ENCODE data around the gene LRRC17. TPM values are rescaled to one million over a fixed set of nuclear protein-coding genes. Genes with fewer than 3 reads are reported as not detected.
A peak's percentile ranks its signal among the peaks of the same experiment; 100 is the strongest.

LRRC17 gene, protein sequence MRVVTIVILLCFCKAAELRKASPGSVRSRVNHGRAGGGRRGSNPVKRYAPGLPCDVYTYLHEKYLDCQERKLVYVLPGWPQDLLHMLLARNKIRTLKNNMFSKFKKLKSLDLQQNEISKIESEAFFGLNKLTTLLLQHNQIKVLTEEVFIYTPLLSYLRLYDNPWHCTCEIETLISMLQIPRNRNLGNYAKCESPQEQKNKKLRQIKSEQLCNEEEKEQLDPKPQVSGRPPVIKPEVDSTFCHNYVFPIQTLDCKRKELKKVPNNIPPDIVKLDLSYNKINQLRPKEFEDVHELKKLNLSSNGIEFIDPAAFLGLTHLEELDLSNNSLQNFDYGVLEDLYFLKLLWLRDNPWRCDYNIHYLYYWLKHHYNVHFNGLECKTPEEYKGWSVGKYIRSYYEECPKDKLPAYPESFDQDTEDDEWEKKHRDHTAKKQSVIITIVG
- 0.37 TPM in 1 of 2 replicates, not detected in the other for total RNA-seq (2014; rRNA removed; shearing (Covaris generic))
- polyA plus RNA-seq (2015; cell fraction: cytosol; rRNA removed): 0.04 and 0.62 TPM in 2 replicates
- polyA plus RNA-seq (2015; cell fraction: nucleus; rRNA removed): 3.0 TPM in 1 of 2 replicates, not detected in the other

DNA sequence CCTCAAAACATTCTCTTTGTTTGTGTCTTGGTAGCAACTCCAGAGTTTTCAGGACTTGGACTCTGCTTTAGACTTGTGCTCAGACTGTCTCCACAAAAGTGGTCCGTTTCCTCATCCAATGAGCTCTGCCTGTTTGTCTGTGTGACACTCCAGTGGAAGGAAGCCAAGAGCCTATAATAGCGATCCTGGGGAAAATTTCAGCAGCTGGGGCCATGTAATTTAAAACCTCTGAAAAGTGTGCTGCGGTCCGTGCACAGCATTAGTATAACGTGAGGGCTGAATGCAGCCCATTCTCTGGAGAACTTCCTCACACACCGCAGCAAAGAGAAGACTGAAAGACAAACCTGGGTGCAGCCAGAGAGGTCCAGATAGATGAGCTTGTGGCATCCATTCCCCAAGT, at the start of gene LRRC17:
Gene LRRC17, plus strand, starts transcription at position 259 of the 400 bp plus-strand sequence. CDS start 20,914 bp downstream, outside the sequence.
- in situ Hi-C loops (cut with HindIII; ENCODE audit: low pct_unique_long_range_greater_than_20kb, low sequenced_read_pairs): no loop called here
- no peak for DNase-seq (ENCODE audit: low read depth, low spot score)

DNA sequence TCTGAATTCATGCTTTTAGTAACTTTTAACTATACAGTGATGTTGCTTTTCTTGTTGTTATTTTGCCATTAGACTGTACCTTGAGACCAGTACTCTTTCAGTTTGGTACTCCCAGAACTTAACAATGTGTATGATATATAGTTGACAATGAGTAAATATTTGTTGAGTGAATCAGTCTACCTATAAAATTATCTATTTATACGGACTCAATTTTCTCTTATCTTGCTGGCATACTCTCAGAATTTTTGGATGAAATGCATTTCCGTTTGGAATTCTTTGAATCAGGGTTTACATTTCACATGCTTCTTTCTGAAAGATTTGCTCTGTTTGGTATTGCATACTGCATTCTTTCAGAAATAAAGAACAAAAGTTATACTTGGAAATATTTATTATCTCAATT, 47.8 kb upstream of the LRRC17 start:
- in situ Hi-C loops (cut with HindIII; ENCODE audit: low pct_unique_long_range_greater_than_20kb, low sequenced_read_pairs): no loop called here
- no peak for DNase-seq (ENCODE audit: low read depth, low spot score)

DNA sequence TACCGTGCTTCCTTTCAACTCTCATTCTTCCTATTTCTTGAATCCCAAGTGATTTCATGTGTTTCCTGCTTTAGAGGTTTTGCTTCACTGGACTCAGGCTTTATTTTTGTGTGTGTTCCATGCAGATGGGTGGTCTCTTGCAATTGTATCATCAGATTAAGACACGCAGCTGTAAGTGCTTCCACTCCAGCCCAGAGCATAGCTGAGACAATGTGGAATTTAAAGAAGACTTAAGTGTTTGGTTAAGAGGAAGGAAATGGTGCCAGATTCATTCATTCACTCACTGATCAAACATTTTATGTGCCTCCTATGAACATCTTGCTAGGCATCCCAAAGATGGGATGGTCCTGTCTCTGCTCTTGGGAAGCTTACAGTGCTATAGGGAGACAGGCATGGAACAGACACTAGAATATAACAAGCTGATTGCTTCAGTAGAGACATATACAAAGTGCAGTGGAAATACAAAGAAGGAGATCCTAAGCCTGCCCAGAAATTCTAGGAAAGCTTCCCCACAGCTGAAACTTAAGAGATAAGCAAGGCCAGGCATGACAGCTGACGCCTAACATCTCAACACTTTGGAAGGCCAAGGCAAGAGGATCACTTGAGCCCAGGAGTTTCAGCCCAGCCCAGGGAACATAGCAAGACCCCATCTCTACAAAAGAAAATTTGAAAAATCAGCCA, 46.1 kb upstream of the LRRC17 start:
- no peak for DNase-seq (ENCODE audit: low read depth, low spot score)
- in situ Hi-C loops (cut with HindIII; ENCODE audit: low pct_unique_long_range_greater_than_20kb, low sequenced_read_pairs): no loop called here

DNA sequence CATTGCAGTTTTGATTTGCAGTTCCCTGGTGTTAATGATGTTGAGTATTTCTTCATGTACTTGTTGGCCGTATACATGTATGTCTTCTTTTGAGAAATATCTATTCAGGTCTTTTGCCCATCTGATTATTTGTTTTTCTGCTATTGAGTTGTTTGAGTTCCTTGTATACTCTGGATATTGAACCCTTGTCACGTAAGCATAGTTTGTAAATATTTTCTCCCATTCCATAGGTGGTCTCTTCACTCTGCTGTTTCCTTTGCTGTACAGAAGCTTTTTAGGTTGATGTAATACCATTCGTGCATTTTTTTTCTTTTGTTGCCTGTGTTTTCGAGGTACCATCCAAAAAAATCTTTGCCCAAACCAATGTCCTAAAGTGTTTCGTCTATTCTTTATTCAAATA, 43.6 kb upstream of the LRRC17 start:
- in situ Hi-C loops (cut with HindIII; ENCODE audit: low pct_unique_long_range_greater_than_20kb, low sequenced_read_pairs): no loop called here
- no peak for DNase-seq (ENCODE audit: low read depth, low spot score)

DNA sequence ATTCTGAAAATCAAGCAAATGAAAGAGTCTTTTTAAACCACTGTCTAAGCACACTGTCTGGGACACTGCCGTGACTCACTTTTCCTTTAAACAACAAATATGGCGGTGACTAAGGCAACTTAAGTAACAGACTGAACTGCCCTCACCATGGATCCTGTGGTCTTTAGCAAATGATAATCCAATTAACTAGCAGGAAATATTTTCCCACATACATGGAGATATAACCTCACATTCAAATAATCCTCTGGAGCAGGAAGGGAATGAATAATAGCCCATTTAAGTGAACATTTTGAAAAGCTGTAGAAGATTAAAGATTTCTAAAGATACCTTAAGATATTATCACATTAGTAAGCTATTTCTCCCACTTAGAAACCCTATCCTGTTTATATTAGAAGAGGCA, 40.3 kb upstream of the LRRC17 start:
- in situ Hi-C loops (cut with HindIII; ENCODE audit: low pct_unique_long_range_greater_than_20kb, low sequenced_read_pairs): no loop called here
- DNase-seq (ENCODE audit: low read depth, low spot score): no peak

DNA sequence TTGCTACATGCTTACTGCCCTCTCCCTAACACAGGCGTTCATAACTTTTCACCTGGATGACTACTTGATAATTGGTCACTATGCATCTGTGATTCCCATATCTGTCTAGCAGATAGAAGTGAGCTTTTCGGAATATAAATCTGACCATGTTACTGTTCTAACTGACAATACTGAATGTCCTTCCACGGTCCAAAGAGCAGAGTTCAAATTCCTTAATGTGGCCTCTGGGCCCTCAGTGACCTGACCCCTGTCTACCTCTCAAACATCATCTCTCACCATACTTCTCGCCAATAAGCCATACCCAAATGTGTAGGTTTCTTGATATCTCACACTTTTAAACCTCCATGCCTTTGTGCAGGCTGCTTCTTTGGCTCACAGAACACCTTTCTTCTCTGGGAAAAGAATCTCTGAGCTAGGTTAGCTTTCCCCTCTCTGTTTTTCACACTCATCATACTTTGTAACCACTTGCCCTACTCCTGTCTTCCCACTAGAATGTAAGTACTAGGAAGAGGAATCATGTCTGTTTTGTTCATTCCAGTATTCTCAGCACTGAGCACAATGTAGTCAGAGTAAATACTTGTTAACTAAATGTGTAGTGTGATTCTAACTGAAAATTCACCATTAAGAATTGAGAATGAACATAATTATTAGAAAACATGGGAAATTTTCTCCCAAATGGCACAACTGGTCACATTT, 39.2 kb upstream of the LRRC17 start:
- DNase-seq (ENCODE audit: low read depth, low spot score): no peak
- in situ Hi-C loops (cut with HindIII; ENCODE audit: low pct_unique_long_range_greater_than_20kb, low sequenced_read_pairs): no loop called here

DNA sequence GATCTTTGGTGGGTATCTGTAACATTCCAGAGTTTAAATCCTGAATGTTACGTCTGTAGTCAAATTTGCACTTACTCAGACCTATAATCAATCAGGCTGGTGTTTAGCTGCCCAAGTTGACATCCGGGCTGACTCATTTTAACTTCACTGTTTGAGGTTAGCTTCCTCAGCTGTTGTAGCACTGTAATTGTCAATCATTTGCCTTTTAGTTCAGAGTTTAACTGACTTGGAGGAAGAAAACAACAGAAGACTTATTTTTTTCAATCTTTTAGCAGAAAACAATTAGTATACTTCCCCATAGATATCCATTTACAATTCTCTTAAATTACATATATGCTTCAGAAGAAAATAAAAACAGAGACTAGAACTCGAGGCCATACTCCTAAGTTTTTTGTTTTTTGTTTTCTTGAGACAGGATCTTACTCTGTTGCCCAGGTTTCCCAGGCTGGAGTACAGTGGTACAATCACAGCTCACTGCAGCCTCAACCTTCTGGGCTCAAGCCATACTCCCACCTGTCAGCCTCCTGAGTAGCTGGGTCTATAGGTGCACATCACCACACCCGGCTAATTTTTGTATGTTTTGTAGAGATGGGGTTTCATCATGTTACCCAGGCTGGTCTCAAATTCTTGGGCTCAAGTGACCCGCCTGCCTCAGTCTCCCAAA, 38.5 kb upstream of the LRRC17 start:
- peak; percentile 49 for DNase-seq (ENCODE audit: low read depth, low spot score)
- in situ Hi-C loops (cut with HindIII; ENCODE audit: low pct_unique_long_range_greater_than_20kb, low sequenced_read_pairs): no loop called here

DNA sequence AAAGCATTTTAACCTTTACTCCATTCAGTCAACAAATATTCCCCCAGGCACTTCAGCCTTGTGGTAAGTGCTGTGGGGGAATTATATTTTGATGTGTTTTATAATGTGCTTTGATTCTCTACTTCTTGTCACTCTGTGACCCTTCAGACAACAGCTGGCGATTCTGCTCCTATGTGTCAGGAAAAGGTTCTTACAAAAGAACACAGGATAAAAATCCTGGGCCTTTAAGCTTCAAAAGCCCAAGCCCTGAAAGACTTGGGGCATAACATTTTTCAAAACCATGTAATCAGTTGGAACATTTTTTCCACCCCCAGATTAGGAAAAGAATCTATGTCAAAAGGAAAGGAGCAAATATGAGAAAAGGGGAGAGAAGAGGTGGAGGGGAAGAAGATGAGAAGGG, 37.8 kb upstream of the LRRC17 start:
- in situ Hi-C loops (cut with HindIII; ENCODE audit: low pct_unique_long_range_greater_than_20kb, low sequenced_read_pairs): no loop called here
- no peak for DNase-seq (ENCODE audit: low read depth, low spot score)

DNA sequence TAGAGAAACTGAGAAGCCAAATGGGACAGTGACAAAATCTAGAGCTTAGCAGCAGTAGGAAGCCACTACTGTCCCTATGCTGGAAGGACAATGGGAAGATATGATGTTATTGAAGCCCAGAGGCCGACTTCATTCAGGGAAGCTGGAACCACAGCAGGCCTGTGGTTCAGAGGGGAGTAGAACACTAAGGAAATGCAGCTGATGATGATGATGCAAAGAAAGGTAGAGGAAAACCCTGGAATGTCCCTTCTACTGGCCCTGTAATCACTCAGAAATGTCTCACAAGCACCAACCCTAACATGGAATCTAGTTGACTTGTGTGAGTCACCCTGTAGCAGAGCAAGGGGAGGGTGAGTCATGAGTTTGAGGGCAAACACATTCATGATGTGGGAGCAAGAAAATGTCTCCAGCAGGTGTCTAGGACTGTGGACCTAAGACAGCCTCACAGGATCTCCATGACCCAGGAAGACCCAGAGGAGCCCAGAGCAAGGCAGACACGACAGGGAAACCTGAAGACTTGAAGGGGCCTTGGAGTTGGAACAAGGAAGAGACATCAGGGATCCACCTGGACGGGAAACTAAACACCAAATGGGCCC, 37.0 kb upstream of the LRRC17 start:
- in situ Hi-C loops (cut with HindIII; ENCODE audit: low pct_unique_long_range_greater_than_20kb, low sequenced_read_pairs): no loop called here
- DNase-seq (ENCODE audit: low read depth, low spot score): no peak

DNA sequence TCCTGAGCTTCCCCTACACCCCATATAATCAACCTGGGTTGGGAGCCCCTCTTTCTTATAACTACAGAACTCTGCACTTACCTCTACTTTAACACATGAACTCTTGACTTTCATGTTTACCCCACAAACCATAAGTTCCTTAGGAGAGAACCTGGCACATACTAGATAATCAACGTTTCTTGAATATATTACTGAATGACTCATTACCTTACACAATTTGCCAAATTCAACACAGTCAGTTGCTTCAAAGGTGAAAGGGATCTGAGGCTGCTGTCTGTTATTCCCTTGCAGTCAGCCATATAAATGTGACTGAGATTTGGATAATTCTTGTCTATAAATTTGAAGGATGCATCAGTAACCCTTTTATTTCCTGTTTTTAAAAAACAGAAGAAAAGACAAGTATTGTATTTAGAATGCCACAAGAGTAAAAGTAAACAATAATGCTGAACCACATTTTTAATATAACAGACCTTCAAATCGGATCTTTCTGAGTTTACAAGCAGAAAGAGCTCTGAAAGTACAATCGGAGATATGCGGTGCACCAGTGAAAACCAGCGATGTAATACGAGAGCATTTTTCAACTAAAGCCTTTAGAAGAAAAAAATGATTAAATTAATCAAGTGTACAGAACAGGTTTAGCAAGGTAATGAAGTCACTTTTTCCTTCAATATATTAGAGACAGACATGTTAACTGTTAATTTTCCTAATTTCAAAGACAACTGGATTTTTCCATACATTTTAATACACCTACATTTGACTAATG, 29.5 kb upstream of the LRRC17 start:
- no peak for DNase-seq (ENCODE audit: low read depth, low spot score)
- in situ Hi-C loops (cut with HindIII; ENCODE audit: low pct_unique_long_range_greater_than_20kb, low sequenced_read_pairs): no loop called here

DNA sequence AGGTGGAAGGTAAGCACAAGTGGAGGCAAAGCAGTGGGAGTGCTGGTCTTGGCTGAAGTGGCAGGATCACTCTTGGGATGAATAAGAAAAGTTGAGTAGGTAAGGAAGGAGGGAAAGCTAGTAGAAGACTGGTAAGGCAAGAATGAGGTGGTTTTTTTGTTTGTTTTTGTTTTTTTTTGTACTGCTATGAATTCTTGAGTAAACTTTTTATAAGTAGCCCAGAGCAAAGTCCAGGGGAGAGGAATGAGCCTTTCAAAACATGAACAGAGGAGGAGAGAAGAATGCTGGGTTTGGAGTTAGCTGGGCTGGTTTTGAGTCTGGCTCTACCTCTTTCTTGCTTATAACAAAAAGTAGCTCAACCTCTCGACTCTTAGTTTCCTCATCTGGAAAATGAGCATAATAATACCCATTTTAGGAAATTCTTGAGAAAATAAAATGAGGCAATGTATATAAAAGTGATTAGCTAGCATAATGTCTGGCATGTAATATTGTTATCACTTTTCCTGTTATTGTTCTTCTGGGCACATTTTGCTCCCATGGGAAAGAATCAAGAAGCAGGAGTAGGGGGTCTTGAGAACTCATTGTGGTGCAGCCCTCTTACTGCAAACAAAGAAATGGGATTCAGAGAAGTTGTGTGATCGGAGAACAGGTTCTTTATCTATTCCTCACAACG, 24.1 kb upstream of the LRRC17 start:
- in situ Hi-C loops (cut with HindIII; ENCODE audit: low pct_unique_long_range_greater_than_20kb, low sequenced_read_pairs): no loop called here
- DNase-seq (ENCODE audit: low read depth, low spot score): no peak

DNA sequence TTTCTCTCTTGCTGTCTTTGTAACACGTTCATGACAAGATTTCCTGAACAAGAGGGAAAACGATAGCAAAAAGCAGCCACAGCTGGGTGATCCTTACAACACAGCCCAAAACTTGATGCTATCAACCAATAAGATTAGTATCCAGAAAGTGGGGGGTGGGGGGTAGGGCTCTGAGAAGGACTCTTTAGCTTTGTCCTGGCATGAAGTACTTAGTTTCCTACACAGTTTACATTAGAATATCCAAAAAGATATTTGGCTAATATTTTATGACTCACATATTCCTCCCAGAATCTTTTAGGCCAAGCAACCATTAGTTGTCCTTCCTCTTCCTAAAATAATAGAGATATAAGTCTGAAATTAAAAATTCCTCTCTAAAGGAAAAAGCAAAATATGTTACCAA, 22.9 kb upstream of the LRRC17 start:
- in situ Hi-C loops (cut with HindIII; ENCODE audit: low pct_unique_long_range_greater_than_20kb, low sequenced_read_pairs): no loop called here
- DNase-seq (ENCODE audit: low read depth, low spot score): no peak

DNA sequence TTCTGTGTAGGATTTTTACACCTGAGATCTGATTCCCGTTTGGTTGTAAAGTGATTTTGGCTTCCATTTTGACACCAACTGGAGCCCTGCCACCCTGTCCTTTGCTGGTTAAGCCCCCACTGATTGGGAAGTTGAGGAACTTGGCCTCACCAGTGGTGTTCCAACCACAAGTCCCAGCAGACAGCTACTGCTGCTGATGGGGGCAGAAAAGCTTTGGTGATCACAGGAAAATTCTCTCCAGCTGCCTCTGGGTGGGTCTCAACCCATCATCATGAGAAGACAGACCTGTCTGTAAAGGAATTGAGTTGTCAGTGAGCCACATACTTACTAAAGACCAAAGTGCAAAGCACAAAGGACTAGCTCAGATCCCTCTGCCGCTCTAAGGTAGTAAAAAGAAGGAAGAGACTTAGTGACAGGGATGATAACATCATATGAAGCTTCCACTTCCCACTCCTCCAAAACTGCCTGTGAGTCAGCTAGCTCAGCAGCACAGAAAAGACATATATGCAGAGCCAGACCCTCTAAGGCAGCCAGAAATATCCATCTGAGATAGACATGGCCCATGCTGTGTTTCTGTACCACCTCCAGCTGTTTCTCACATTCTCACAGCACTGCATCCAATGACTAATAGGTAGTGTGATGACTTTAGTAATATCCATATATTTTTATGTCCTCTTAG, 22.4 kb upstream of the LRRC17 start:
- in situ Hi-C loops (cut with HindIII; ENCODE audit: low pct_unique_long_range_greater_than_20kb, low sequenced_read_pairs): no loop called here
- no peak for DNase-seq (ENCODE audit: low read depth, low spot score)

DNA sequence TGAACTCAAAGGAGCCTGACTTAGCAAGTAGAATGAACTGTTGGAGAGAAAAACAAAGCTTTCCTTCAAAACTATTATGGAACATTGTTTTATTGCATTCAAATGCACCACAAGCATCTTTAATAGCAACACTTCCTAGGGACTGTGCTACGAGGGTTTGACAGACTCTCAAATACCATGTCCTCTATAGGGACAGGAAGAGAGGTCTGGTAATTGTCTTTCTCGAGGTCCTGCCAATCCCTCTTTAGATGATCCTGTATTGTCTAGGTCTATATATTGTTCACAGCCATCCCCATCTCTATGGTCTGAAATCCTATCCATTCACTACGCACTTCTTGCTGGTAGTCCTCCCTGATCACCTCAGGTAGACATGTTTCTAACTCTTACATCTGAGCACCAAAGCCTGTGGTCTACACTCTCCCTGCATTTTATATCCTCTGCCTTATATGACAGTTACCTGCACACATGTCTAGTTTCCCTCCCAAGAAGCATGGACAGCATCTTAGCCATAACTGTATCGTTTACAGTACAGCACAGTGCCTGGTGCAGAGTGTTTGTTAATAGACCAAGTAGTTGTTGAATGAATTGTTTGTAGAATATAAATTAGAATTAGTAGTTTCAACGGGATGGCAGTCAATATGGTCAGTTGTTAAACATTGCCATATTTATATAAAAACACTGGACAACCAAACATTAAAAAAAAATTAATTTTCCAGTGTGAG, 21.7 kb upstream of the LRRC17 start:
- in situ Hi-C loops (cut with HindIII; ENCODE audit: low pct_unique_long_range_greater_than_20kb, low sequenced_read_pairs): no loop called here

DNA sequence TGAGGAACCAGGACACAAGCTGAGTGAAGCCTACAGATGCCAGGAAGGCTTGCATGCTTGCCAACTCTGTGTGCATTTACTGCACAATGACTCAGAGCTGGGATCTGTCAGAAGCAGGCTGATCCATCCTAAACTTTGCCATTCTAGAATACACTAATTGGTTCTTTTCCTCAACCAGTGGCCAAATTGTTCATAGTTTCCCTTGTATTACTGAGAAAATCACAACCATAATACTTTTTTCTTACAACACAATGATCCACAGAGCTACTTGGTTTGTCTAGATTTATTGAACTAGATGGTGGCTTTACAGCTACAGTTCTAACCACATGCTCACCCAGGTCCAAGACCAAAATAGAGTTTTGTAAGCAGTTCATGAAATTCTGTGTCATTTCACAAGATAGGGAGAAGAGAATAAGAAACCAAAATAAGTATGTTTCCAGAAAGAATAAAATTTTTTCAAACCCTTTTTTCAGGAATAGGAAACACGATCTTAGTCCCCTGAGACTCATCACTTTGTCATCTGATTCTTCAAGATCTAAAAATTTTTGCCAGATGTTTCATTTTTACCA, 21.0 kb upstream of the LRRC17 start:
- in situ Hi-C loops (cut with HindIII; ENCODE audit: low pct_unique_long_range_greater_than_20kb, low sequenced_read_pairs): no loop called here

More for the DNA sequence above, 21.7 kb upstream of the LRRC17 start:
- no peak for DNase-seq (ENCODE audit: low read depth, low spot score)

More for the DNA sequence above, 21.0 kb upstream of the LRRC17 start:
- DNase-seq (ENCODE audit: low read depth, low spot score): no peak

All from SK-MEL-5 (cell line).